Stimulated activated effector memory CD8-positive, alpha-beta T cell treated with anti-CD3 and anti-CD28 coated beads, Interleukin-12 subunit alpha, Interleukin-12 subunit beta, amount 100 ng/mL, for 72 hours (primary cell): ENCODE data around the gene MYH15.

Experiments used
- ATAC-seq: fragments of 150-1000 bp; cut with Tn5 transposase; 2 replicates; pipeline ENCODE4 v1.10.0; 2021
- DNase-seq, 2 donors: peaks; one replicate each; pipeline ENCODE4 v3.0.0; 2021 to 2022; ENCODE audit warnings: low spot score in 2 of 2
- H3K27ac Mint-ChIP-seq: one replicate; pipeline ENCODE4 v1.8.0; 2022; ENCODE audit warnings: mild to moderate bottlenecking, mixed read lengths
- H3K36me3 Mint-ChIP-seq: one replicate; pipeline ENCODE4 v1.8.0; 2022; ENCODE audit warnings: mild to moderate bottlenecking, mixed read lengths
- H3K4me1 Mint-ChIP-seq: one replicate; pipeline ENCODE4 v1.8.0; 2022; ENCODE audit warnings: mixed read lengths
- H3K4me3 Mint-ChIP-seq: one replicate; pipeline ENCODE4 v1.8.0; 2022; ENCODE audit warnings: mild to moderate bottlenecking, mixed read lengths
- H3K9me3 Mint-ChIP-seq: one replicate; pipeline ENCODE4 v1.8.0; 2022; ENCODE audit warnings: mixed read lengths

MYH15 gene

GRCh38 chr3:108468577-108468976, 41.8 kb downstream of the MYH15 start:
- Mint-ChIP-seq H3K9me3 (no peaks in the 10 kb centered on the region), H3K4me3 (no peak overlapping the region), H3K4me1 (peaks cover 5% of the 10 kb centered on the region), H3K27ac (no peak overlapping the region), H3K36me3 (no peaks in the 10 kb centered on the region)
- ATAC-seq (no peak), DNase-seq (no peak)

GRCh38 chr3:108462899-108463298, 47.5 kb downstream of the MYH15 start:
- no peaks in the 10 kb centered on the region for H3K4me1 Mint-ChIP-seq
- H3K36me3 Mint-ChIP-seq: no peaks in the 10 kb centered on the region
- ATAC-seq (no peak), DNase-seq (no peak)
- no peaks in the 10 kb centered on the region for H3K9me3 Mint-ChIP-seq
- H3K4me3 Mint-ChIP-seq: no peak overlapping the region
- H3K27ac Mint-ChIP-seq: no peak overlapping the region

GRCh38 chr3:108461661-108462111, 48.7 kb downstream of the MYH15 start:
- DNase-seq: no peak
- ATAC-seq: no peak
- Mint-ChIP-seq H3K4me3 (no peak overlapping the region), H3K27ac (no peak overlapping the region), H3K4me1 (no peaks in the 10 kb centered on the region), H3K9me3 (no peaks in the 10 kb centered on the region), H3K36me3 (no peaks in the 10 kb centered on the region)

GRCh38 chr3:108459225-108459624, 51.2 kb downstream of the MYH15 start:
- no peaks in the 10 kb centered on the region for H3K4me1 Mint-ChIP-seq
- no peak overlapping the region for H3K4me3 Mint-ChIP-seq
- H3K9me3 Mint-ChIP-seq: no peaks in the 10 kb centered on the region
- DNase-seq: no peak
- H3K27ac Mint-ChIP-seq: no peak overlapping the region
- ATAC-seq: no peak
- H3K36me3 Mint-ChIP-seq: no peaks in the 10 kb centered on the region

- Mint-ChIP-seq H3K27ac (no peak overlapping the region), H3K4me1 (no peaks in the 10 kb centered on the region), H3K36me3 (no peaks in the 10 kb centered on the region)
Measured at GRCh38 chr3:108455212-108455705, 55.1 kb downstream of the MYH15 start.

GRCh38 chr3:108453565-108453964, 56.8 kb downstream of the MYH15 start:
- Mint-ChIP-seq H3K9me3 (no peaks in the 10 kb centered on the region), H3K4me3 (no peak overlapping the region), H3K36me3 (no peaks in the 10 kb centered on the region)

More at GRCh38 chr3:108455212-108455705, 55.1 kb downstream of the MYH15 start:
- Mint-ChIP-seq H3K9me3 (no peaks in the 10 kb centered on the region), H3K4me3 (no peak overlapping the region)
- ATAC-seq (no peak), DNase-seq (no peak)

GRCh38 chr3:108450444-108450843, 60.0 kb downstream of the MYH15 start:
- no peaks in the 10 kb centered on the region for H3K4me1 Mint-ChIP-seq
- no peaks in the 10 kb centered on the region for H3K36me3 Mint-ChIP-seq
- peaks cover 15% of the 10 kb centered on the region for H3K9me3 Mint-ChIP-seq
- H3K27ac Mint-ChIP-seq: no peak overlapping the region
- DNase-seq: no peak
- no peak for ATAC-seq
- H3K4me3 Mint-ChIP-seq: no peak overlapping the region

More at GRCh38 chr3:108453565-108453964, 56.8 kb downstream of the MYH15 start:
- H3K4me1 Mint-ChIP-seq: no peaks in the 10 kb centered on the region
- H3K27ac Mint-ChIP-seq: no peak overlapping the region
- ATAC-seq (no peak), DNase-seq (no peak)

- ATAC-seq (no peak), DNase-seq (no peak)
- H3K4me1 Mint-ChIP-seq: no peaks in the 10 kb centered on the region
- H3K36me3 Mint-ChIP-seq: no peaks in the 10 kb centered on the region
- H3K9me3 Mint-ChIP-seq: peaks cover 15% of the 10 kb centered on the region
- no peak overlapping the region for H3K4me3 Mint-ChIP-seq
- no peak overlapping the region for H3K27ac Mint-ChIP-seq
Measured at GRCh38 chr3:108448593-108448992, 61.8 kb downstream of the MYH15 start.

- DNase-seq (no peak), ATAC-seq (no peak)
- Mint-ChIP-seq H3K36me3 (no peaks in the 10 kb centered on the region), H3K27ac (no peak overlapping the region), H3K4me3 (no peak overlapping the region), H3K4me1 (no peaks in the 10 kb centered on the region), H3K9me3 (peaks cover 15% of the 10 kb centered on the region)
Measured at GRCh38 chr3:108447096-108447847, 63.1 kb downstream of the MYH15 start.

GRCh38 chr3:108442281-108442680, 68.1 kb downstream of the MYH15 start:
- Mint-ChIP-seq H3K4me1 (no peaks in the 10 kb centered on the region), H3K27ac (no peak overlapping the region), H3K9me3 (peaks cover 10% of the 10 kb centered on the region), H3K4me3 (no peak overlapping the region), H3K36me3 (no peaks in the 10 kb centered on the region)
- ATAC-seq (no peak), DNase-seq (no peak)

GRCh38 chr3:108441518-108441917, 68.9 kb downstream of the MYH15 start:
- Mint-ChIP-seq H3K4me3 (no peak overlapping the region), H3K36me3 (no peaks in the 10 kb centered on the region)

GRCh38 chr3:108441071-108441507, 69.3 kb downstream of the MYH15 start:
- no peaks in the 10 kb centered on the region for H3K9me3 Mint-ChIP-seq
- H3K4me1 Mint-ChIP-seq: no peaks in the 10 kb centered on the region
- DNase-seq (no peak), ATAC-seq (no peak)
- no peak overlapping the region for H3K27ac Mint-ChIP-seq
- H3K4me3 Mint-ChIP-seq: no peak overlapping the region
- H3K36me3 Mint-ChIP-seq: no peaks in the 10 kb centered on the region

More at GRCh38 chr3:108441518-108441917, 68.9 kb downstream of the MYH15 start:
- Mint-ChIP-seq H3K4me1 (no peaks in the 10 kb centered on the region), H3K27ac (no peak overlapping the region), H3K9me3 (peaks cover 3% of the 10 kb centered on the region)
- no peak for DNase-seq
- ATAC-seq: no peak

- Mint-ChIP-seq H3K4me3 (no peak overlapping the region), H3K27ac (no peak overlapping the region), H3K9me3 (no peaks in the 10 kb centered on the region), H3K36me3 (no peaks in the 10 kb centered on the region), H3K4me1 (no peaks in the 10 kb centered on the region)
- DNase-seq (no peak), ATAC-seq (no peak)
Measured at GRCh38 chr3:108438542-108438941, 71.9 kb downstream of the MYH15 start.

- Mint-ChIP-seq H3K4me1 (no peaks in the 10 kb centered on the region), H3K9me3 (no peaks in the 10 kb centered on the region), H3K27ac (no peak overlapping the region), H3K36me3 (no peaks in the 10 kb centered on the region), H3K4me3 (no peak overlapping the region)
- ATAC-seq (no peak), DNase-seq (no peak)
Measured at GRCh38 chr3:108437439-108437838, 73.0 kb downstream of the MYH15 start.

- Mint-ChIP-seq H3K4me1 (no peaks in the 10 kb centered on the region), H3K9me3 (no peaks in the 10 kb centered on the region), H3K4me3 (no peak overlapping the region), H3K36me3 (no peaks in the 10 kb centered on the region), H3K27ac (no peak overlapping the region)
- DNase-seq (no peak), ATAC-seq (no peak)
Measured at GRCh38 chr3:108433928-108434327, 76.5 kb downstream of the MYH15 start.

GRCh38 chr3:108432431-108432830, 78.0 kb downstream of the MYH15 start:
- H3K9me3 Mint-ChIP-seq: no peaks in the 10 kb centered on the region
- DNase-seq (no peak), ATAC-seq (no peak)
- H3K36me3 Mint-ChIP-seq: no peaks in the 10 kb centered on the region
- H3K4me1 Mint-ChIP-seq: peaks cover 6% of the 10 kb centered on the region
- H3K4me3 Mint-ChIP-seq: no peak overlapping the region
- no peak overlapping the region for H3K27ac Mint-ChIP-seq
